ENCODE data around the gene CLSTN3. TPM values are rescaled to one million over a fixed set of nuclear protein-coding genes. Genes with fewer than 3 reads are reported as not detected.

The CLSTN3 gene
- total and polyA plus RNA-seq, 7 donors: 3.7 to 41.5 (median 12.6) TPM

- intact Hi-C loops (cut with DNase I): loop anchor here (2.0 kb wide), 4 partner anchors 16 to 138 kb away; partner anchors contain the start of genes C1R, C1S, EMG1 and LPCAT3
- DNase-seq: peak; percentile 97
- WGBS, 2 donors: 11 to 14% methylated on average over 23 of the region's 23 CpGs
Measured at GRCh38 chr12:7108796-7109571, 21.2 kb upstream of the CLSTN3 start, which contains the start of gene C1RL. Gene C1RL (minus strand): TSS chr12:7109214. CDS start chr12:7109180, 34 bp downstream.

GRCh38 chr12:7109572-7109920 is 20.6 kb upstream of the CLSTN3 start:
- Histone ChIP-seq H3K9me3 (peaks cover 0 to 4% (median 0%) of the 10 kb centered on the region in 4 donors), H3K36me3 (peaks cover 0 to 6% (median 0%) of the 10 kb centered on the region in 4 donors), H3K4me3 (peak overlapping the region in 2 of 4 donors; percentile 61 to 63), H3K27ac (peak overlapping the region; percentile 87 to 94 (median 92)), H3K27me3 (no peaks in the 10 kb centered on the region), H3K4me1 (peaks cover 0 to 26% (median 18%) of the 10 kb centered on the region in 4 donors)
- WGBS, 2 donors: 63 to 70% methylated on average over 5 of the region's 5 CpGs
- DNase-seq: peak; percentile 66
- intact Hi-C loops (cut with DNase I): loop anchor here (2.0 kb wide), 4 partner anchors 17 to 139 kb away; partner anchors contain the start of genes C1R, C1S, EMG1 and LPCAT3
- TF ChIP-seq POLR2A (IDR thresholded peaks at IDR 0.05): no peak
- no peak for TF ChIP-seq POLR2AphosphoS5 (IDR thresholded peaks at IDR 0.05)
- TF ChIP-seq EP300 (IDR thresholded peaks at IDR 0.05): no peak
- TF ChIP-seq CTCF (IDR thresholded peaks at IDR 0.05): no peak

More at GRCh38 chr12:7108796-7109571, 21.2 kb upstream of the CLSTN3 start, which contains the start of gene C1RL:
- Histone ChIP-seq H3K27me3 (no peaks in the 10 kb centered on the region), H3K36me3 (peaks cover 0 to 11% (median 2%) of the 10 kb centered on the region in 4 donors), H3K27ac (peak within 1 kb of the TSS; percentile 87 to 94 (median 92)), H3K4me3 (peak within 1 kb of the TSS; percentile 44 to 63 (median 57)), H3K9me3 (peaks cover 0 to 4% (median 0%) of the 10 kb centered on the region in 4 donors), H3K4me1 (peaks cover 0 to 26% (median 18%) of the 10 kb centered on the region in 4 donors)
- TF ChIP-seq POLR2AphosphoS5 (IDR thresholded peaks at IDR 0.05) (peak; percentile 68 to 82 (median 76)), POLR2A (IDR thresholded peaks at IDR 0.05) (no peak), EP300 (IDR thresholded peaks at IDR 0.05) (peak in 3 of 4 donors; percentile 51 to 80 (median 61)), CTCF (IDR thresholded peaks at IDR 0.05) (peak; percentile 97 to 99 (median 98))

- no peaks in the 10 kb centered on the region for H3K27me3 ChIP-seq
- DNase-seq: peak; percentile 62
- TF ChIP-seq POLR2AphosphoS5 (IDR thresholded peaks at IDR 0.05): no peak
- TF ChIP-seq EP300 (IDR thresholded peaks at IDR 0.05): no peak
- no peak for TF ChIP-seq CTCF (IDR thresholded peaks at IDR 0.05)
- no peak for TF ChIP-seq POLR2A (IDR thresholded peaks at IDR 0.05)
- intact Hi-C loops (cut with DNase I): loop anchor here (10.0 kb wide), 1 partner anchor 246 kb away; the partner anchor contains the start of gene TPI1
- H3K4me3 ChIP-seq: no peak overlapping the region
- peaks cover 0 to 5% (median 0%) of the 10 kb centered on the region in 4 donors for H3K36me3 ChIP-seq
- H3K27ac ChIP-seq: no peak overlapping the region
- peaks cover 0 to 4% (median 0%) of the 10 kb centered on the region in 4 donors for H3K9me3 ChIP-seq
- peaks cover 0 to 26% (median 18%) of the 10 kb centered on the region in 4 donors for H3K4me1 ChIP-seq
- WGBS, 2 donors: 92 to 95% methylated on average over 5 of the region's 5 CpGs
Measured at GRCh38 chr12:7110661-7111060, 19.5 kb upstream of the CLSTN3 start.

GRCh38 chr12:7112041-7112440 is 18.1 kb upstream of the CLSTN3 start:
- H3K27ac ChIP-seq: no peak overlapping the region
- TF ChIP-seq CTCF (IDR thresholded peaks at IDR 0.05) (no peak), POLR2A (IDR thresholded peaks at IDR 0.05) (no peak), POLR2AphosphoS5 (IDR thresholded peaks at IDR 0.05) (no peak), EP300 (IDR thresholded peaks at IDR 0.05) (no peak)
- H3K4me1 ChIP-seq: peaks cover 0 to 23% (median 17%) of the 10 kb centered on the region in 4 donors
- peaks cover 0 to 8% (median 0%) of the 10 kb centered on the region in 4 donors for H3K36me3 ChIP-seq
- intact Hi-C loops (cut with DNase I): loop anchor here (2.0 to 10.0 kb wide), 2 partner anchors 167 to 247 kb away; partner anchors contain the start of genes C12orf57 and TPI1
- peak; percentile 64 for DNase-seq
- WGBS, 2 donors: 80 to 83% methylated on average over 4 of the region's 4 CpGs
- H3K27me3 ChIP-seq: no peaks in the 10 kb centered on the region
- no peak overlapping the region for H3K4me3 ChIP-seq
- H3K9me3 ChIP-seq: no peaks in the 10 kb centered on the region
